K562 (cell line): ENCODE measurements around the gene SAP30BP.

Source experiments
- POLR2A ChIP-seq: fragments of 450-650 bp; conservative IDR thresholded peaks from 2 replicates; pipeline ENCODE4 v1.6.1; 2016
- RAD21 ChIP-seq, 2 experiments: fragments of 250-450 bp in 1 of 2; fragments of 450-650 bp in 1 of 2; sonication (Bioruptor Pico) in 1 of 2; formaldehyde crosslinking in 1 of 2; IDR thresholded peaks in 1 of 2; conservative IDR thresholded peaks in 1 of 2; 2 replicates each; pipeline versions ENCODE4 v1.4.0 to v1.8.0; 2020 to 2022; ENCODE audit warnings: mild to moderate bottlenecking in 2 of 2, moderate library complexity in 1 of 2

DNA sequence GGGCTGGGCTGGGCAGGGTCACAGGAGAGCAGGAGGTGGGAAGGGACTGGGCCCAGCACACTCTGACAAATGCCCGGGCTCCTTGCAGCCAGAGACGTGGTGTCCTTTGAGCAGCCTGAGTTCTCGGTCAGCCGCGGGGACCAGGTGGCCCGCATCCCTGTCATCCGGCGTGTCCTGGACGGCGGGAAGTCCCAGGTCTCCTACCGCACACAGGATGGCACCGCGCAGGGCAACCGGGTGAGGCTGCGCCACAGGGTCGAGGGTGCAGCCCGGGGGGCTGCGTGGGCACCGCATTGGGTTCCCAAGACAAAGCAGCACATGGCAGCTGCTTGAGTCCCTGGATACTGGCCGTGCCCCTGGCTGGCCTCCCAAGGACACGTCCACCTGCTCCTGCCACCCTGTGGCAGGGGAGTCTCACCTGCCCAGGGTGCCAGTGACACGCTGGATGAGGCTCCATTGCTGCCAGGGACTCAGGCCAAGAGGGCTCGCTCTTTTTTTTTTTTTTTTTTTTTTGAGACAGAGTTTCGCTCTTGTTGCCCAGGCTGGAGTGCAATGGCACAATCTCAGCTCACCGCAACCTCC lies 76.6 kb downstream of the SAP30BP start:
- TF ChIP-seq POLR2A (no peak), RAD21 (CRISPR knock-in tag; conservative IDR thresholded peaks at IDR 0.05 in 1 of 2, IDR thresholded peaks at IDR 0.05 in 1 of 2) (no peak)
